ENCODE data around the gene PDF. TPM values are rescaled to one million over a fixed set of nuclear protein-coding genes. Genes with fewer than 3 reads are reported as not detected.

The PDF gene
- total and polyA plus RNA-seq, 2 of the 13 experiments (the other 11 are each of a cell fraction or from before 2014, with no cell fraction given), result 12.4 to 48.8 TPM

- TF ChIP-seq MLXIP (CRISPR knock-in tag; IDR thresholded peaks at IDR 0.05; ENCODE audit: borderline replicate concordance) (no peak; the same call in 1 of the 2 replicates), ZNF605 (CRISPR knock-in tag; IDR thresholded peaks at IDR 0.05) (peak; percentile 99), KLF6 (CRISPR knock-in tag; IDR thresholded peaks at IDR 0.05) (peak; percentile 98), ZNF280D (CRISPR knock-in tag; IDR thresholded peaks at IDR 0.05) (peak; percentile 88), ZSCAN22 (CRISPR knock-in tag; IDR thresholded peaks at IDR 0.05) (no peak), ZNF33A (CRISPR knock-in tag; IDR thresholded peaks at IDR 0.05; ENCODE audit: borderline replicate concordance) (peak; percentile 95; the same call in 1 of the 2 replicates), ZFYVE20 (CRISPR knock-in tag; IDR thresholded peaks at IDR 0.05; ENCODE audit: borderline replicate concordance, low read depth) (no peak), E2F5 (CRISPR knock-in tag; conservative IDR thresholded peaks at IDR 0.05) (peak; percentile 25; the same call in 1 of the 2 replicates), MTA1 (CRISPR knock-in tag; IDR thresholded peaks at IDR 0.05; ENCODE audit: borderline replicate concordance) (peak; percentile 68; the same call in 1 of the 2 replicates), HMG20A (CRISPR knock-in tag; IDR thresholded peaks at IDR 0.05; ENCODE audit: borderline replicate concordance) (peak; percentile 1; the same call in 1 of the 2 replicates), STAT5B (CRISPR knock-in tag; IDR thresholded peaks at IDR 0.05) (no peak; the same call in 1 of the 2 replicates), ZZZ3 (CRISPR knock-in tag; IDR thresholded peaks at IDR 0.05; ENCODE audit: borderline replicate concordance) (no peak; the same call in 1 of the 2 replicates), ZNF614 (CRISPR knock-in tag; IDR thresholded peaks at IDR 0.05; ENCODE audit: borderline replicate concordance) (peak; percentile 78), ZBTB49 (CRISPR knock-in tag; IDR thresholded peaks at IDR 0.05; ENCODE audit: borderline replicate concordance) (no peak), ZBTB1 (CRISPR knock-in tag; IDR thresholded peaks at IDR 0.05; ENCODE audit: borderline replicate concordance) (no peak)
Observed at GRCh38 chr16:69339289-69340094, 9.1 kb upstream of the PDF start, which contains the start of the genes COG8 and NIP7 (continued).
